NCI-H69 (cell line): ENCODE results near the gene ARHGAP30.

Source experiments
- DNase-seq: peaks from one replicate; lab custom pipeline; 2025; lab: John Stamatoyannopoulos, UW

ARHGAP30 gene

DNA sequence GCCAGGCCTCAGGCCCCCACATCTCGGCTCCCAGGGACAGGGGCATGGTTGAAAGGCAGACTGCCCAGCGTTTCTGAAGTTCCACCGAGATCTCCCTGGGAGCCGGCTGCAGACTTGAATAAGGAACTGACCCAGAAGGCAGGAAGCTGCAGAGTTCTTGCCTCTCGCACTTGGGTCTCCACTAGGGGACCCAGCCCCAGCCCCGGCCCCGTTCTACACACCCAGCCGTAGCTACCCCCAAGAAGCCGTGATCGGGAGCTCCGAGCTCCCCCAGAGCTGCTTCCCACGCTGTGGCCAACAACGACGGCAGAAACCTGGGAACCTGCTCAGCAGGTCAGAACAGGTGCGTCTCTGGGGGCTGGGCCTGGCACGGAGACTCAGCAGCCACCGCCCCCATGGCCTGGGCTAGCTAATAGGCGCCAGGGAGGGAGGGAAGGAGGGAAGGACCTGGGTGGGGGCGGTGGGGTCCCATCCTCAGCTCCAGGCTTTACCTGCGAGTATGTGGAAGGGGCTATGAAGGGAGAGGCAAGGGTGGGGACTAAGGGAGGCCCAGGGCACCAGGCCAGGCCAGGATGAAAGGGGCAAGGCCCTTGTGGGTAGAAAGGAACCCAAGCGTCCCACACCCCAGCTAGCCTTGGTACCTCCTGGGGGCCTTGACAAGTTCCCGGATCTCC is 19.7 kb upstream of the ARHGAP30 start, which contains the start of gene NECTIN4:
NECTIN4 (minus strand) TSS at position 308 of the 674 bp plus-strand sequence; CDS start at position 46, 262 bp downstream.
- no peak for DNase-seq

DNA sequence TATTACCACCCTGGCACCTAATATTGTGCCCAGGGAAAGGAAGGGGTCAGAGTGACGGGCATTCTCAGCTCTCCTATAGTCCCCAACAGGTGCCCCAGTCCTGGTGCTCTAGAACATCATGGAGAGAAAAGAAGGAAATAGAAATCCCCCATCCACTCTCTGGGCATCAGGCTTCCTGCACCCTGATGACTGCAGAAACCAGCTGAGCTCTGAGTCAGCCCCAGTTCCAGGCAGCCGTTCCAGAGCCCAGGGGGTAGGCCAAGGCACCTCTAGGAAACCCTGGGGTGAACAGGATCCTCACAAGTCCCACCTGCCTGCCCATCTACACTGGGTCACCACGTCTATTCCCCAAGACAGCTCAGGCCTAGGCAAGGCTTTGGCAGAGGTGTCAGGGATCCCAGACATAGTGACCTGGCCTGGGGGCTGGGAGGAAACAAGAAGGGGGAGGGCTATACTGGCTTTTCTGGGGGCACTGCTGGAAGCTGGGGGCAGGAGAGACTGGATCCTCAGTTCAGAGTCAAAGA is 19.0 kb upstream of the ARHGAP30 start:
- DNase-seq, result no peak

DNA sequence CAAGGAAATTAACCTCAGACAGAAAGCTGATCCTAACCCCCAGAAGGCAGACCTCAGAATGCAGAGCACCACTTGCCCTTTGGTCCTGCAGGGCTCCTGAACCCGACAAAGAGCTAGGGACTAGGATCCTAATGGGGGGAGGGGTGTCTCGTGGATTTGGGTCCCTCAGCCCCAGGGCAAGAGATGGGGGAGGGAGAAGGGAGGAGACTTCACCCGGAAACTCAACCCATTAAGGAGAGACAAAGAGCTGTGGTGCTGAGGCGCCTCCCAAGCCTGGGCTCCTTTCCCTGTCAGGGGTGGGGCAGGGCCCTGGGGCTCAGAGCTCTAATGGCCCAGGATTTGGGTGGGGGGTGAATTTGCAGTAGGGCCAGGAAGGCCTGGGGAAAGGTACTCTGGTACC is 16.8 kb upstream of the ARHGAP30 start:
- peak; percentile 12 for DNase-seq

DNA sequence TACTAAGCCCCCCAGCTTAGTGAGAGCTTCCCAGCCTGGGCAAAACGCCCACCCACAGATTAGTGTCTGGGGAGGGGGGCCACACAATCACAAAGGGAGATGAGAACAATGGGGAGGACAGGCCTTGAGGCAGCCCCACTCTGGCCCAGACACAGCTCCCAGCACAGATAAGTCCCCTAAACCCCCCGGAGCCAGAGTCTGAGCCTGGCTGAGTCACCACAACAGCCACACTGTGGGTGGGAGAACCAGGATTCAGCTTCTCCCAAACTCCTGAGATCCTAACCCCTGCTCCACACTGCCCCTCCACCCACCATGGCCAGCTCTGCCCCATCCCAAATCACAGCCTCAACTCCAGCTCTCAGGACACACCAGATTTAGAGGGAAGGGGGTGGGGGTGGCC is 15.5 kb upstream of the ARHGAP30 start:
- no peak for DNase-seq

DNA sequence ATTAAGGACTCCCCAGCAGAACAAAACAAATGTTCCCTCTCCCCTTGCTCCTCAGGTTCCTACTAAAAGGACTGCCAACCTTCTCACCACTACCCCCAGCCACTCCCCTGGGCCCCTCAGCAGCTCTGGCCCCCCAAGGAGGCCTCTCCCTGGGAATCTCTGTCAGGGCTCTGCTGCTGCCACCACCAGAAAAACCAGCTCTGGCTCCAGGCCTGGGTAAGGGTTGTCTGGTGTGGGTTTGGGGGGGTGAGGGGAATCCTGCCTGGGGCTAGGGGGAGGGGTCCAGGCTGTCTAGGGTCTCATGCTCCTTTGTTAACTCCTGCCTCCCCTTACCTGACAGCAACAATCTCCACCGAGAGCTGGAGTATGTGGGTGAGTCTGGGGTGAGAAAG is 14.9 kb upstream of the ARHGAP30 start:
- DNase-seq, result no peak

DNA sequence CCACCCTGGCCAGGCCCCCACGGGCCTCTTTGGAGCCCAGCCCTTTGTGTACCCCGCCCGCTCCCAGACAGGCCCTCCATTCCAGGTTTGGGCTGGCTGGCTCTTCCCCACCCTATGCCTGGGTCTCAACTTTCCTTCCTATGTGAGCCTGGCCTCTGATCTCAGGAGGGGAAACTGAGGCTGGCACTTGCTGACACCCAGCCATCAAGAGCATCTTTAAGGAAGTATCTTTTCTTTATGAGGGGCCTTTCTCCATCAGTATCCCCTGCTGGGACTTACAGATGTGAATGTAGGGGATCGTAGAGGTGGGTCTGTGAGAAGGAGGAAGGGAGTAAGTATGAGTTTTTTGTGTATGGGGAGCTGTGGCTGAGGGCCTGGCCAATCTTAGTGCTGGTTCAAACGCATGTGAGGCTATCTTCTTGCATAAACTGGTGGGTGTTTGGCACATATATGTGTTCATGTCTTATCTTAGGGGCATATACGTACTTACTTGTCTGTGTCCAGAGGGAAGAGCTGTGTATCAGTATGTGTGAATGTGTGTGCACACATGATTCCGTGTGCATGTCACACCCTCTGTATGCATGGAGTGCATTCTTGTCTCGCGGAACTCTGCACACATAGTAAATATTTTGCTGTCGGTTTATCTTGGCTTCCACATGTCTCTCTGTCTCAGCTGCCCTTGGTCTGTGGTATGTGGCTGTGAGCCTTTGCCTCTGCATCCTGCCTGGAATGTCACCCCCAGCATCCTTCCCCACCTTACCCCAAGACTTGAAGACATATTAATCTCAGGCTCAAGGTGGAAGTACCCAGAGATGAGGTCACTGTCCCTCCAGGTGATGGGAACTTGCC is 14.3 kb upstream of the ARHGAP30 start:
- no peak for DNase-seq

DNA sequence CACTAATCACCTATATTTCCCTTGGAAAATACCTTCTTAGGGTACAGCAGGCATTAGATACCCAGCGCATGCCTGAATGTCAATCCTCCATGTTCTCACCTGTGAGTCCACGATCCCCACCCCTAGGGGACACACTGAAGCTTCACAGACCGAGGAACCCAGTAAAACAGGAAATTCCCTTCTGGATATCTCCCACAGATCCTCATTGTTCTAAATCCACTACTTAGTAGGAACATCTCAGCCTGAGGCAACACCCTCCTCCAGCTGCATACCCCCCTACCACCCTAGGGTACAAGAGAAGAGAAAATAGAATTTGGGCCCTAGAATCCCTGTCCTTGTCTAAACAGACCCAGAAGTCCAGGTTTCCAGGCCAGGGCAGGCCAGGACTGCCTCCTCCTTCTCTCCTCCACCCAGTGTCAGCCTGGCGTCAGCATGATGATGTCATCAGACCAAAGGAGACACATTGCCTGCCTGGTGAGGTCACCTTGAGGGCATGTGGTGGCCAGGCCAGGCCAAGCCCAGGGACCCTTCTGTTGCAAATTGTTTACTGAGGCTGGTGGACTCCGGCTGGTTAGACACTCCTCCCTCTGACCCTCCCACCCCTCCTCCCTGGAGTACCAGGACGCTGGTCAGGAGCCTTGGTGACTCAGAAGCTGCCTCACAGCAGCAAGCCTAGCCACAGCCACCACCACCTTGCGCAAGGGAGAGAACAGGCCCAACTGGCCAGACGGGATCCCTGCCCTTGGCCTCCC is 13.5 kb upstream of the ARHGAP30 start:
- peak; percentile 27 for DNase-seq

DNA sequence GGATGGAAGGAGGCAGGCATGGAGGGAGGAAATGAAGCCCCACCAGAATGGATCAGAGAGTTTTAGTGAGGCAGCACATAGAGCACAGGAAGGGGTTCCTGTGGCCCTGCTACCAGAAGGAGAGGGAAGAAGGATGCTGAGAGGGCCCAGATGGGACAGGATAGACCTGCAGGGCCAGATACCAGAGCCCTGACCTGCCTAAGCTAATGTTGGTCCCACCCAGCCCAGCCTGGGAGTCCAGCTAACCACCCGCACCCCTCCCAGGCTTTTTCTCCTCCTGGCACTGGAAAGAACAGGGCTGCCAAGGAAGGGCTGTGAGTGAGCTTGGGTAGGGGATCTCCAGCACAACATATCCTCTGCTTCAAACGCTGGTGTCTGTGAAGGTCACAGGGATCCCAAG is 12.8 kb upstream of the ARHGAP30 start:
- no peak for DNase-seq

DNA sequence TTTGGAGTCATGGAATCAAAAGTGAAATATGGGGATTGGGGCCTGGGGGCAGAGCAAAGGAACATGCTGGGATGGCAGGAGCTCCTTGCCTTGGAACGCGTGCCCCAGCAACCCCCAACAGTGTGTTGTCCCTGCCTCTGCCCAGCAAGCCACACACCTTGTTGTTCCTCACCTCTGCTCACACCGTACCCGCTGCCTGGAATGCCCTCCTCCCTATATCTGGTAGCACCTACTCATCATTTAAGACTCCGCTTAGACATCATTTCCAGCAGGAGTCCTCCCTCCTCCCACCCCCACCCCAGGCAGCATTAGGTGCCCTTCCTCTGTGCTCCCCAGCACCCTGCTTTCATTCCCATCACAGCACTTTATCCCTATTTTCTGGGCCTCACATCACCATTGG is 11.8 kb upstream of the ARHGAP30 start:
- DNase-seq, result no peak

DNA sequence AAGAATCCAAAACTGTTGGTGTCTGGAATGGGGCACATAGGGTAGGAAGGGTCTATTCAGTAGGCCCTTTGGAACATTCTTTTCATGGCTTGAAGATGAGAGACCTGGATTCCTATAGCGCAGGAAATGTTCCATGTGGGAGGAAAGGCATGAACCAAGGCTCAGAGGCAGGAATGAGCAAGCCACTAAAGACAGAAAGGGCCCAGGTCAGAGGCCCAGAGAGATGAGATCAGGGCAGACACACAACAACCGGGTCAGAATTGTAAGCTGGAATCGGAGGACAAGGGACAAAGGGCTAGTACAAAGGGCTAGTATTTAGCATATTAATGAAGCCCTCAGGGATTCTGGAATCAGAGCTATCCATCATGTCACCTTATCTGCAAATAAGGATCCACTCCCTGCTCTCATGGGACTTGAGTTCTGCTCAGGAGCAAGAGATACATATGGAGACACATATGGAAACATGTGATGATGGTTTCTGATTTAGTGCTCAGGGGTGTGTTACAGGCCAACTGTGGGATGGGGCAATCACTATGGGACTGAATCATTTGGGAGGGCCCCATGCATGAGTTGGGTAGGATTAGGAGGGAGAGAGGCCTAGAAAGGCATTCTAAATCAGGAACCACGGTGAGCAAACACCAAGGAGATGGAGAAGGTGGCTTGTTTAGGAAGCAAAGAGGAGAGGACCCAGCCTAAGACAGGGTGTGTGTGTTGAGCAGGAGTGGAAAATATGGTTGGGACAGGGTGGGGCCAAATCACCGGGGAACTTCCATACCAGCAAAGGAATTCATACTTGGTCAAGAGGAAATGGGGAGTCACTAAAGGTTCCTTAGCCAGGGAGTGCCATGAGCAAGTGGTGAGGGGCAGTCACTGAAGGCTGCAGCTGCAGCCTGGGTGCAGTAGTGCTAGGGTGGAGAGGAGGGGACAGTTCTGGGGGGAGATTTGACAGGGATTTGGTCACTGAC is 11.0 kb upstream of the ARHGAP30 start:
- no peak for DNase-seq

DNA sequence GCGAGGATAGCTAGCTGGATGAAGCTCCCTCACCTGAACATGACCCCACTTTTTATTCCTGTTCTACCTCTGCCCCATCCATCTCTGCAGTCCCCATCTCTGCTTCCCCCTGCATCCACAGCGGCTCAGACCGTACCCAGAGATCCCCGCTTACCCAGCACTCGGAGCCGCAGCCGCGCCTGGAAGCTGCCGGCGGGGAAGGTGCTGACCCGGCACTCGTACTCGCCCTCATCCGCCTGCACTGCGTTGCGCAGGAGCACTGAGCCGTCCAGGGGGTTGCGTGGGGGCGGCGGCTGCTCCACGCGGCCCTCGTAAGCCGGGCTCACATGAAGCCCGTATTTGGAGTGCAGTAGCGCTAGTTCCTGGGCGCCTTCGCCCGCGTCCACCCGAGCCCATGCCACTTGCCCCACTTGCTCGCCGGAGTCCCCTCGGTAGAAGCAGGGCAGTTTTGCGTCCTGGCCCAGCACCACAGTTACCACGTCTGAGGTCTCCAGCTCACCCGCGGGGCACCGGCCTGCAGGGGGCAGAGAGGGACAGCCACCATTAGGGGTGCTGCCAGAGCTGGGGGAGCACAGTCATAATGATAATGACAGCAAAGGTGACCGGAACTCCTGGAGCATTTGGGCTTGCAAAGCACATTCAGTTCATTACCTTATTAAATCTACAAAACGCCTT is 9.9 kb upstream of the ARHGAP30 start:
- no peak for DNase-seq

DNA sequence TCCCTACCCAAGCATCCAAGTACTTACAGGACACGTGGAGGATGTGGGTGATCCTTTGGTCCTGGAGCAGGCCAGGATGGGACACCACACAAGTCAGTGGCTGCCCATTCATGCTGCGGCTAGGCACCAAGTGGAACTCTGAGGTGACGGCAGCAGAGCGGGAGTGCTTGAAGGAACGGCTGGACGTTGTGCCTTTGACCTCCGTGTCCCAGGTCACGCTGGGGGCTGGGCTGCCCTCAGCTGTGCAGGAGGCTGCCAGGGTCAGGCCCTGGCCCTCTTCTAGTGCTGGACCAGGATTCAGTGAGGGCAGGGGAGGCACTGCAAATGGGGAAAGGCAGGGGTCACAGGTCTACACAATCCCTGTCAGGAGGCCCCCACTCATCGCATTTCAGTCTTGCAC is 7.7 kb upstream of the ARHGAP30 start:
- no peak for DNase-seq

DNA sequence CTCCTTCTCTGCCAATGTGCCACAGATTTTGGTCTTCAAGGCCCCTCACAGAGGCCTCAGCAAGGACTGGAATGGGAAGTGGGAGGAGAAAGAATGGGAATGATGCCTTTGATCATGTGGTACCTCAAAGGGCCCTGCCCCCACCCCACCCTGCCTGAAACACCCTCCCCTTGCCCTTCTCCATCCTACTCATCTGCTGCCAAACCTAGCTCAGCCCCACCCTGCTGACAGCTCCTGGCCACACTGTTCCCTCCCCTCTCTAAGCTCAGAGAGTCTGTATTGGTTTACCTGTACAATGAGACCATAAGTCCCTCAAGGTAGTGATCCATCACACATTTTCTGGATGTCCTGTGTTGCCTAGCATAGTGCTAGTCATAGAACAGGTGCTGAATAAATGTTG is 6.7 kb upstream of the ARHGAP30 start:
- DNase-seq, result no peak

DNA sequence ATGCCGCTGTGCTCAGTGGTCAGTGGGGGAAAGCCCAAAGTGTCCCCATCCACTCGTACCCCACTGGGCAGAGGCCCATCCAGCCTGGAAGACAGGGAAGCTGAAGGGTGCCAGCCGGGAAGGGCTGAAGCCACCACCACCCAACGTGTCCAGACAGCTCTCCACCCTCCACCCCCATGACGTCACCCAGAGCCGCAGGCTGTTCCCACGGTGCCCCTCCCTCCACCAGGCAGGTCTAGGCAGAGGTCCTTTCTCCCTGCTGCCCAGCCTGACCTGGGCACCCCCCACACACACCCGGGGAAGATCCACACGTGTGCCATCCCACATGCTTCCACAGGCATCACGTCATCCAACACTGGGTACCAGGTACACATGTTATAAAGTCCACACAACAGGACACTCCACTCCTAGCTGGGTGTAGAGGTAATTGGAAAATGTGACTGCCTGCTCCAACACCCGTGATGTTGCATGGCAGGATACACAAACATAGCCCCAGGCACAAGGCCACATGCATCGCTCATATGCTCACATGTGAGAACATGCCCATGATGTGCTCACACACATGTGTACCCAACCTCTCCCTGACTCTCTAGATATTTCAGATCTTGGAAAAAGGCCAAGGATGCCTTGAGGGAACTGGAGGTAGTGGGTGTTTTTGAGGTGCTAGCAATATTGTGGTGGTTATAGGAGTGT is 5.1 kb upstream of the ARHGAP30 start:
- DNase-seq, result peak; percentile 64

DNA sequence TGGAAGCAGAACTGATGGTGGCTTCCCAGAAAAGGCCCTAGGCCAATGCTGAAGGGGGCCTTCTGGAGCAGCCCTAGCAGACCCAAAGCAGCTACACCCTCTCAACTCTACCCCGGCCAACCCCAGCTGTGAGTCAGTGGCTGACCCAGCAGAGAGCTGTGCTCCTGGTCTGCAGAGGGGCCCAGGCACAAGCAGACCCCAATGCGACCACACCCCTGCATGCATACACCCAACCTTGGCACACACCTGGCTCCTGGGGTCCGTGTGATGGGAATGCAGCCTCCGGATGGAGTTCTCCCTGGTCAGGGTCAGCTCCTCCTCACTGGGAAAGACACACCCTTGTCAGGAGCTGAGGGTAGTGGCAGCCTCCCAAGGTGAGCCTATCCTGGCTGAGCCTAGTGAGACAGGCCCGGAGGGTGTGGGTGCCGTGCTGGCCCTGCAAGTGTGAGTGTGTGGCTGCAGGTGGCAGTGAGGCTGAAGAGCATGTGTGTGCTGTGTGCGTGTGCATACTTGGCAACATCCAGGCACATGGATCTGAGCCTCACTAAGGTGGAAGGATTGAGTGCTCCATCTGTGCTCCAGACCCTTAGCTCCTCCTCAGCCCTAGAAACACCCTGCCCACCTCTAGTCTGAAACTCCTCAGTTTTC is 3.9 kb upstream of the ARHGAP30 start:
- DNase-seq, result no peak

DNA sequence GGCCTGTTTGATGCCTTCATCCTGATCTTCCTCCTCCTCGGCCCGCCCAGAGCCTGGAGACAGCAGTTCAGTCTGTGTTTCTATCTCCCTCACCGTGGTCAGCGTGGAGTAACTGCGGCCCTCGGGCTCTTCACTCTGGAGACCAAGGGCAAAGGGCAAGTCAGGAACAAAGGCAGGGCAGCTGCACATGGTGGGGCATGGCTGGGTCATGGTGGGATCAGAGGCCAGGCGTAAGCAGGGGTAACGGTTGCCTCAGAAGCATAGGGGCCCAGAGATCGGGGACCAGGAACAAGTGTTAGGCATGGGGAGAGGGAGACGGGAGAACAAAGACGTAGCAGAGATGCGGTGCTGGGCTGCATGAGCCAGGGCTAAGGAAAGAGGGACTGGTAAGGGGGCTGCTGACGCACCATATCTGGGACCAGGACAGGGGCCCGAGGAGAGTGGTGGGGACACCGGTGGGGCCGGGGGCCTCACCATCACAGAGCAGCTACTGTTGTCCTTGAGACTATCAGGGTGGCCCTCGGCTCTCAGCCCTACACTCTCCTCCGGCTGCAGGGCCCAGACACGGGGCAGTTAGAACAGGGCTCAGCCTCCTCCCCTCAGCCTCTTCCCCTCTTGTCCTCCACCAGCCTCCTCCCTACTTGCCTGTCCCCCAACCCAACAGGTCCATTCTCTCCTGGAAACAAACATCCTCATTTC is 3.2 kb upstream of the ARHGAP30 start:
- DNase-seq, result no peak

DNA sequence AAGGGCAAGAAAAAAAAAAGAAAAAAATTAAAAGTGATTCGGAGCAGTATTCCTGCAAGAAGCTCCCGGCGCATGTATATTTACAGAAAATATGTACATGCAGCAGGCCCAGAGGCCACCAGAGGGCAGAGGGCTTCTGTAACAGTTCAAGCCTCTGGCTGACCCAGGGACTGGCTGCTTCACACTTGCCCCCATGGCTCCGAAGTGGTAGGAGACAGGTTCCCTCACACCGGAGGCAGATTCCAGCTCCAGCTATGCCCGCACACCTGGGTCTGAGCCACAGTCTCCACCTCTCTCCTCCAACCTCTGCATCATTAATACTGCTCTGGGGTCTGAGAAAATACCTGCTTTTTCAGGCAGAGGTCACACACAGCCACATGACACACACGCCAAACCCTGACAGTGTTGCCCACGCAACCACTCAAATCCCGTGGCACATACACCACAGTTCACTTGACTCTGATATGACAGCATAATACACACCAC is 2.2 kb upstream of the ARHGAP30 start:
- DNase-seq, result peak; percentile 15

DNA sequence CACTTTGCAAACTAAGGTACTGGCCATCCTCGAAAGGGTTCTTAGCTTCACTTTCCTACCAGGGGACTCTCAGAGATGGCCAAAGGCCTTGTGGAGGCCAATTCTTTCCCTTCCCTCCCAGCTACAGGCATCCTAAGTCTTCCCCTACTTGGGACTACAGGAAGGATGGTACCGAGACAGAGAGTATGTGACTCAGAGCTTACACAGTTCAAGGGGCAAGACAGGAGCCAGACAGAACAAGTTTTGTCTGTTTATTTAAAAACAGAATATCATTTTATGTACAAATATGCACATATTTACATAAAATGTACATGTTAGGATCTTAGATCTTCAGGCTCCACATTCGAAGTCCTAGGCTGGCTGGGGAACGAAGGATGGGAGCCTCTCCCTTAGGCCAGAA is 1.1 kb upstream of the ARHGAP30 start:
- DNase-seq, result no peak

DNA sequence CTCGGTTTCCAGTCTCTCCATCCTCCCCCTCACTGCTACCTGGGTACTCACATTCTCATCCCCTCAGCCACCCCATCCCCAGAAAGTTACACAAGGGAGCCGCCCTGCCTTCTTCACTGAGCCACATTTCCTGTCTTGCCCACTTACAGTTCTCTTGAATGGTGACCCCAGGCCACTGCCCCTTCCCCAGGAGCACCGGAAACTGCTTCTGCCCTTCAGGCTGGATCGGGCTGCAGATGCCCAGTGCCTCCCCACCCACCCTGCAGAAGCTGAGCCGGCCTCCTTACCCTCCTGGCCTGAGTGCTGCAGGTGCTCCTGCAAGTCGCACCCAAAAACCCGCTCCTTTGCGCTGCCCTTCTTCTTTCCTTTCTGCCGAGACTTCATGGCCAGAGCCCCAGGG is 450 bp downstream of the ARHGAP30 start:
- no peak for DNase-seq
